ENCODE results near the gene SBK3.

SBK3 gene

DNA sequence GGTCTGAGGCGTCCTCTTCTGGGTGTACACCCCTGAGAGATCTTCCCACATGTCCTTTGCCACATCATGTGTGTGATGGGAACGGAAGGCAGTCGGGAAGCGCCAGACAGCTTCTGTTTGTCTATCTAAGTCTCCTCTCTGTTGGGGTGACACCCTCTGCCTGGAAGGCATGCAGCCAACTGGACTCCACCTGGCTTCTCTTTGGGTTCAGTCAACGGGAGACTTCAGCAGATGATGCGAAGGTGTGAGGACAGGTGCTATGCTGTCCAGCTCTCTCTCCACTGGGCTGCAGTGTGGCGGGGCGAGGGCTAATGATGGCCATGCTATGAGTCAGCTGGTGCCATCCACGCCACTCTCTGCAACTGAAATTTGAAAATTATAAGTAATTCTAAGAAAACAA is 14.3 kb upstream of the SBK3 start:
- no peak for DNase-seq
- Histone ChIP-seq H3K9me3 (ENCODE audit: control extremely low read depth in 1 of 5, control insufficient read depth in 4 of 5, insufficient read depth in 2 of 5, low read depth in 1 of 5, low read length in 4 of 5) (no peaks in the 10 kb centered on the region), H3K27ac (ENCODE audit: insufficient read depth in 1 of 2, low read depth in 1 of 2, low read length in 2 of 2, poor library complexity in 1 of 2, severe bottlenecking in 2 of 2) (no peak overlapping the region), H3K4me3 (ENCODE audit: control insufficient read depth in 1 of 7, extremely low read depth in 1 of 7, insufficient read depth in 4 of 7, low read depth in 2 of 7, low read length in 6 of 7) (no peak overlapping the region), H3K27me3 (replicated peaks in 2 of 5; ENCODE audit: control insufficient read depth in 4 of 5, insufficient read depth in 5 of 5, low read length in 4 of 5) (peaks cover 0 to 2% (median 0%) of the 10 kb centered on the region in 5 experiments), H3K4me1 (ENCODE audit: control extremely low read depth in 1 of 4, control insufficient read depth in 4 of 4, insufficient read depth in 4 of 4, low read length in 3 of 4) (no peaks in the 10 kb centered on the region), H3K36me3 (ENCODE audit: control insufficient read depth in 4 of 4, insufficient read depth in 4 of 4, low read length in 3 of 4) (no peaks in the 10 kb centered on the region)
- ChIA-PET POLR2A (no interaction called here), CTCF (no interaction called here)
- WGBS (ENCODE audit: insufficient coverage): 84% methylated on average over 5 of the region's 9 CpGs

DNA sequence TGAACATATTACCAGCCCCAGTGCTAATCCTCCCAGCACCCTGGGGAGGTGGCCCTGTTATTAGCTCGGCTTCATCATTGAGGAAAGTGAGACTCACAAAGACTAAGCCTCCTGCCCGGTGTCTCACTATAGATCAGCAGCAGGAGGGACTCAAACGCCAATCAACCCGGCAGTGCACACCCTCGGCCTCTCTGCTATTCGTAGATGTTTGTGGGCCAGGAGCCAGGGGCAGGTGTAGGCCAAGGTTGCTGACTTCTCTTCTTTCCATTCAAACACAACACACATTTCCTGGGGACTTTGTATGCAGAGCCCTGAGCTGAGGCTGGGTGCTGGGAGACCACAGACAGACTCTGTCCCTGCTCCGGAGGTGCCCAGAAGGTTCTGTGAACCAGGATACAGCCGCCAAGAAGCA is 9.4 kb upstream of the SBK3 start:
- WGBS (ENCODE audit: insufficient coverage): 97% methylated on average over 7 of the region's 8 CpGs
- Histone ChIP-seq H3K9me3 (ENCODE audit: control extremely low read depth in 1 of 5, control insufficient read depth in 4 of 5, insufficient read depth in 2 of 5, low read depth in 1 of 5, low read length in 4 of 5) (no peaks in the 10 kb centered on the region), H3K27ac (ENCODE audit: insufficient read depth in 1 of 2, low read depth in 1 of 2, low read length in 2 of 2, poor library complexity in 1 of 2, severe bottlenecking in 2 of 2) (no peak overlapping the region), H3K27me3 (replicated peaks in 2 of 5; ENCODE audit: control insufficient read depth in 4 of 5, insufficient read depth in 5 of 5, low read length in 4 of 5) (no peaks in the 10 kb centered on the region), H3K4me1 (ENCODE audit: control extremely low read depth in 1 of 4, control insufficient read depth in 4 of 4, insufficient read depth in 4 of 4, low read length in 3 of 4) (no peaks in the 10 kb centered on the region), H3K36me3 (ENCODE audit: control insufficient read depth in 4 of 4, insufficient read depth in 4 of 4, low read length in 3 of 4) (no peaks in the 10 kb centered on the region), H3K4me3 (ENCODE audit: control insufficient read depth in 1 of 7, extremely low read depth in 1 of 7, insufficient read depth in 4 of 7, low read depth in 2 of 7, low read length in 6 of 7) (no peak overlapping the region)
- POLR2A ChIA-PET: no interaction called here
- CTCF ChIA-PET: no interaction called here
- DNase-seq: no peak

DNA sequence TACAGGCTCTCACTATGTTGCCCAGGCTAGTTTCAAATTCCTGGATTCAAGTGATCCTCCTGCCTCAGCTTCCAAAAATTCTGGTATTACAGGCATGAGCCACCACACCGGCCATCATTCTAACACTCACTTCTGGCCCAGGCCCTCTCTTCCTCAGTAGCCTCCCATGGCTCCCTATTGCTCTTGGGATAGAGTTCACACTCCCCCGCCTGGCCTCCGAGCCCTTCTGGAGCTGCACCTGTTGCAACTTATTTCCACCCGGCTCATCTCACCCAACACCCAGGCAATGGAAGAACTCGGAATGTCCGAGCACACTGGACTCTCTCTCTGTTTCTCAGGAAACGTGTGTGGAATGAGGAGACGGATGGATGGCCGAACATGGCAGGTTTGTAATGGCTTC is 9.0 kb upstream of the SBK3 start:
- POLR2A ChIA-PET: no interaction called here
- no peaks in the 10 kb centered on the region for H3K27me3 ChIP-seq (replicated peaks in 2 of 5; ENCODE audit: control insufficient read depth in 4 of 5, insufficient read depth in 5 of 5, low read length in 4 of 5)
- no peak overlapping the region for H3K27ac ChIP-seq (ENCODE audit: insufficient read depth in 1 of 2, low read depth in 1 of 2, low read length in 2 of 2, poor library complexity in 1 of 2, severe bottlenecking in 2 of 2)
- no peak for DNase-seq
- CTCF ChIA-PET: no interaction called here
- WGBS (ENCODE audit: insufficient coverage): 96% methylated on average over 6 of the region's 9 CpGs
- no peaks in the 10 kb centered on the region for H3K4me1 ChIP-seq (ENCODE audit: control extremely low read depth in 1 of 4, control insufficient read depth in 4 of 4, insufficient read depth in 4 of 4, low read length in 3 of 4)
- H3K4me3 ChIP-seq (ENCODE audit: control insufficient read depth in 1 of 7, extremely low read depth in 1 of 7, insufficient read depth in 4 of 7, low read depth in 2 of 7, low read length in 6 of 7): no peak overlapping the region
- H3K36me3 ChIP-seq (ENCODE audit: control insufficient read depth in 4 of 4, insufficient read depth in 4 of 4, low read length in 3 of 4): no peaks in the 10 kb centered on the region
- no peaks in the 10 kb centered on the region for H3K9me3 ChIP-seq (ENCODE audit: control extremely low read depth in 1 of 5, control insufficient read depth in 4 of 5, insufficient read depth in 2 of 5, low read depth in 1 of 5, low read length in 4 of 5)

DNA sequence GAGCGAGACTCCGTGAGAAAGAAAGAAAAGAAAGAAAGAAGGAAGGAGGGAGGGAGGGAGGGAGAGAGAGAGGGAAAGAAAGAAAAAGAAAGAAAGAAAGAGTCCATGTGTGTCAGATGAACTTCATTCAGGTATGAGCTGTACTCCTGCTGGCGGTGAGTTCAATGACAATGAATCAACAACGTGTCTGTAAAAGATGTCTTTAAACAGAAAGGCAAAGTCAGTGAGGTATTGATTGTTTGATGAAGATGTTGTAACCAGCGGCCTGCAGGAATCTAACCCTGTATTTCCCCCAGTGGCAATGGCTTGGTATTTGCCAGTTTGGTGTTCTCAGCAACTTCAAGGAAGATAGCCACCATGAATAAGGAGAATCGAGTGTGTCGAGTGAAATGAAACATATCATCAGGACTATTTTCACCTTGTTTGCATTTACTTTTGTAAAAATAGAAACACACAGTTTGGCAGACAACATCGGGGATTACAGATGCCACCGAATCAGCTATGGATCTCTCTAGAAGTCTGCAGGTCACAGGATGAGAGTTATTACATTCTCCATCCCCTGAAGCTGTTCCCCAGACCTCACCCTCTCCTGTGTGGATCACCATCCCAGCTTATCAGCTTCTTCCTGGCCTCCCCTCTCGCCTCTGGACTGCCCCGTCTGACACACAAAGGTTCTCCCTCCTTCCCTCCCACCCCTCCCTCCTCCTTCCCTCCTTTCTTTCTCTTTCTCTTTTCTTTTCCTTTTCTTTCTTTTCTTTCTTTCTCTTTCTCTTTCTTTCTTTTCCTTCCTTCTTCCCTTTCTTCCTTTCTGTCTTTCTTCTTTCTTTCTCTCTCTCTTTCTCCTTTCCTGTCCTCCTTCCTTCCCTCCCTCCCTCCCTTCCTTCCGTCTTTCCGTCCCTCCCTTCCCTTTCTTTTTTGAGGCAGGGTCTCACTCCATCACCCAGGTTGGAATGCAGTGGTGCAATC is 8.2 kb upstream of the SBK3 start:
- POLR2A ChIA-PET: no interaction called here
- DNase-seq: no peak
- H3K4me1 ChIP-seq (ENCODE audit: control extremely low read depth in 1 of 4, control insufficient read depth in 4 of 4, insufficient read depth in 4 of 4, low read length in 3 of 4): no peaks in the 10 kb centered on the region

DNA sequence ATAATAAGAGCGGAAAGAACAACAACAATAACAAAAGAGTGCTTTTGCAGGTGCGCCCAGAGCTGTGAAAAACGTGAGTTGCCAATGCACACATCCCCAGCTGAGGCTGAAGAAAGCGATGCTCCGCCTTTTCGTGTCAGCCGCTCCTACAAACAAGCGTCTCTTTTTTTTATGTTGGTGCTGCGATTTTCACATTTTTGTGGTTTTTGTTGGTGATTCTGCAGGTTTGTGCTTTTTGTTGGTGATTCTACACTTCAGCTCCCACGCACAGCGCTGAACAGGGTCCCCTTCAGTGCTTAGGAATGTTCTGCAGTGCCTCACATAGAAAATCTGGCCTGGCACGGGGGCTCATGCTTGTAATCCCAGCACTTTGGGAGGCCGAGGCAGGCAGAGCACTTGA is 7.3 kb upstream of the SBK3 start:
- Histone ChIP-seq H3K36me3 (ENCODE audit: control insufficient read depth in 4 of 4, insufficient read depth in 4 of 4, low read length in 3 of 4) (no peaks in the 10 kb centered on the region), H3K27ac (ENCODE audit: insufficient read depth in 1 of 2, low read depth in 1 of 2, low read length in 2 of 2, poor library complexity in 1 of 2, severe bottlenecking in 2 of 2) (no peak overlapping the region), H3K9me3 (ENCODE audit: control extremely low read depth in 1 of 5, control insufficient read depth in 4 of 5, insufficient read depth in 2 of 5, low read depth in 1 of 5, low read length in 4 of 5) (no peaks in the 10 kb centered on the region), H3K27me3 (replicated peaks in 2 of 5; ENCODE audit: control insufficient read depth in 4 of 5, insufficient read depth in 5 of 5, low read length in 4 of 5) (no peaks in the 10 kb centered on the region), H3K4me3 (ENCODE audit: control insufficient read depth in 1 of 7, extremely low read depth in 1 of 7, insufficient read depth in 4 of 7, low read depth in 2 of 7, low read length in 6 of 7) (no peak overlapping the region), H3K4me1 (ENCODE audit: control extremely low read depth in 1 of 4, control insufficient read depth in 4 of 4, insufficient read depth in 4 of 4, low read length in 3 of 4) (peaks cover 0 to 5% (median 1%) of the 10 kb centered on the region in 4 experiments)
- POLR2A ChIA-PET: no interaction called here
- 96% methylated on average over 12 of the region's 13 CpGs for WGBS (ENCODE audit: insufficient coverage)
- DNase-seq: no peak
- CTCF ChIA-PET: interaction anchor here (0.7 kb wide), 1 partner anchor 76 kb away, joined by 3 read pairs; the partner anchor contains the start of gene ZNF628

More for the DNA sequence above, 8.2 kb upstream of the SBK3 start:
- no peaks in the 10 kb centered on the region for H3K36me3 ChIP-seq (ENCODE audit: control insufficient read depth in 4 of 4, insufficient read depth in 4 of 4, low read length in 3 of 4)
- no peak overlapping the region for H3K27ac ChIP-seq (ENCODE audit: insufficient read depth in 1 of 2, low read depth in 1 of 2, low read length in 2 of 2, poor library complexity in 1 of 2, severe bottlenecking in 2 of 2)
- CTCF ChIA-PET: no interaction called here
- WGBS (ENCODE audit: insufficient coverage): 84% methylated on average over 11 of the region's 13 CpGs
- no peaks in the 10 kb centered on the region for H3K27me3 ChIP-seq (replicated peaks in 2 of 5; ENCODE audit: control insufficient read depth in 4 of 5, insufficient read depth in 5 of 5, low read length in 4 of 5)
- no peak overlapping the region for H3K4me3 ChIP-seq (ENCODE audit: control insufficient read depth in 1 of 7, extremely low read depth in 1 of 7, insufficient read depth in 4 of 7, low read depth in 2 of 7, low read length in 6 of 7)
- H3K9me3 ChIP-seq (ENCODE audit: control extremely low read depth in 1 of 5, control insufficient read depth in 4 of 5, insufficient read depth in 2 of 5, low read depth in 1 of 5, low read length in 4 of 5): no peaks in the 10 kb centered on the region

DNA sequence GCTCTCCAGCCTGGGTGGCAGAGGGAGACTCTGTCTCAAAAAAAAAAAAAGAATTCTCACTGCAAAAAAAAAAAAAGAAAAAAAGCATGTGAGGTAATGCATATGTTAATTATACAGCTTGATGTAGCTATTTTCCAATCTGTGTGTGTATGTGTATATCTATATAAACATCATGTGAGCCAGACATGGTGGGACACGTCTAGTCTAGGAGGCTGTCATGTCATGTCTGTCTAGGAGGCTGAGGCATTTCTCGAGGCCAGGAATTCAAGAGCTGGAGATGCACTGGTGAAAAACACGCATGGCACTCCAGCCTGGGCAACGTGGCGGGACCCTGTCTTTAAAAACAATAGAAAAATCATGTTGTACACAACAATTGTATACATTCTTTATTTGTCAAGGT is 6.9 kb upstream of the SBK3 start:
- no peak overlapping the region for H3K4me3 ChIP-seq (ENCODE audit: control insufficient read depth in 1 of 7, extremely low read depth in 1 of 7, insufficient read depth in 4 of 7, low read depth in 2 of 7, low read length in 6 of 7)
- no peaks in the 10 kb centered on the region for H3K9me3 ChIP-seq (ENCODE audit: control extremely low read depth in 1 of 5, control insufficient read depth in 4 of 5, insufficient read depth in 2 of 5, low read depth in 1 of 5, low read length in 4 of 5)
- no peaks in the 10 kb centered on the region for H3K36me3 ChIP-seq (ENCODE audit: control insufficient read depth in 4 of 4, insufficient read depth in 4 of 4, low read length in 3 of 4)
- DNase-seq: no peak
- peaks cover 0 to 9% (median 5%) of the 10 kb centered on the region in 4 experiments for H3K4me1 ChIP-seq (ENCODE audit: control extremely low read depth in 1 of 4, control insufficient read depth in 4 of 4, insufficient read depth in 4 of 4, low read length in 3 of 4)
- ChIA-PET POLR2A (no interaction called here), CTCF (interaction anchor here (0.7 kb wide), 1 partner anchor 76 kb away, joined by 3 read pairs; the partner anchor contains the start of gene ZNF628)
- no peaks in the 10 kb centered on the region for H3K27me3 ChIP-seq (replicated peaks in 2 of 5; ENCODE audit: control insufficient read depth in 4 of 5, insufficient read depth in 5 of 5, low read length in 4 of 5)
- H3K27ac ChIP-seq (ENCODE audit: insufficient read depth in 1 of 2, low read depth in 1 of 2, low read length in 2 of 2, poor library complexity in 1 of 2, severe bottlenecking in 2 of 2): no peak overlapping the region
- WGBS (ENCODE audit: insufficient coverage): 100% methylated on average over 2 of the region's 5 CpGs

DNA sequence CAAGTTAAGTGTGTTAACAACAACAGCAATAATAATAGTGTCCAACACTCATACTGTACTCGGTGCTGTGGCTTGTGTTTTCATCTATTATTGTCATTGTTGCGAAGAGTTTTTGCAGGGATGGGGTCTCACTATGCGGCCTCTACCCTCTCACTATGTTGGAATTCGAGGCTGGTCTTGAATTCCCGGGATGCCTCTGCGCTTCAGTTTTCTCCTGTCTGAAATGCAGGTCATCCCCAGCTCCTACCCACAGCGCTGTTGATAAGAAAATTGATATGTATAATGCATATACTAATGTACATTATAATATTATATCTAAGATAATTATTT is 4.9 kb upstream of the SBK3 start:
- 100% methylated on average over 3 of the region's 7 CpGs for WGBS (ENCODE audit: insufficient coverage)
- Histone ChIP-seq H3K9me3 (ENCODE audit: control extremely low read depth in 1 of 5, control insufficient read depth in 4 of 5, insufficient read depth in 2 of 5, low read depth in 1 of 5, low read length in 4 of 5) (no peaks in the 10 kb centered on the region), H3K36me3 (ENCODE audit: control insufficient read depth in 4 of 4, insufficient read depth in 4 of 4, low read length in 3 of 4) (no peaks in the 10 kb centered on the region), H3K4me1 (ENCODE audit: control extremely low read depth in 1 of 4, control insufficient read depth in 4 of 4, insufficient read depth in 4 of 4, low read length in 3 of 4) (peaks cover 0 to 28% (median 20%) of the 10 kb centered on the region in 4 experiments), H3K27ac (ENCODE audit: insufficient read depth in 1 of 2, low read depth in 1 of 2, low read length in 2 of 2, poor library complexity in 1 of 2, severe bottlenecking in 2 of 2) (no peak overlapping the region), H3K4me3 (ENCODE audit: control insufficient read depth in 1 of 7, extremely low read depth in 1 of 7, insufficient read depth in 4 of 7, low read depth in 2 of 7, low read length in 6 of 7) (no peak overlapping the region), H3K27me3 (replicated peaks in 2 of 5; ENCODE audit: control insufficient read depth in 4 of 5, insufficient read depth in 5 of 5, low read length in 4 of 5) (no peaks in the 10 kb centered on the region)
- no peak for DNase-seq
- POLR2A ChIA-PET: no interaction called here
- CTCF ChIA-PET: interaction anchor here (1.2 kb wide), 1 partner anchor 56 kb away, joined by 3 read pairs; no protein-coding TSS in a partner anchor

All from common myeloid progenitor, CD34-positive (primary cell).